ENCODE data around the gene H2BK1. TPM values are rescaled to one million over a fixed set of nuclear protein-coding genes. Genes with fewer than 3 reads are reported as not detected.

H2BK1 gene
- total and polyA plus RNA-seq, 2 experiments from 2014 or later, result not detected

- no peak overlapping the region for H3K4me2 ChIP-seq
- no peak overlapping the region for H3K4me3 ChIP-seq
- no peak for TF ChIP-seq EZH2 (IDR thresholded peaks at IDR 0.05; ENCODE audit: borderline replicate concordance)
- no peak for TF ChIP-seq EZH2phosphoT487 (IDR thresholded peaks at IDR 0.05; ENCODE audit: low read depth, severe bottlenecking, unreplicated experiment)
- no peak for TF ChIP-seq CTCF (IDR thresholded peaks at IDR 0.05; ENCODE audit: poor library complexity)
- H3K27ac ChIP-seq, result no peak overlapping the region
- no peaks in the 10 kb centered on the region for H3K36me3 ChIP-seq (replicated peaks; ENCODE audit: insufficient read depth, low read depth)
- 94% methylated on average over 30 of the region's 43 CpGs for WGBS (ENCODE audit: low lambda C conversion rate, missing lambda C conversion rate)
- H3K4me1 ChIP-seq (ENCODE audit: insufficient read depth), result no peaks in the 10 kb centered on the region
- H3K27me3 ChIP-seq, result peaks cover 41% of the 10 kb centered on the region
- no peaks in the 10 kb centered on the region for H3K9me2 ChIP-seq (replicated peaks; ENCODE audit: insufficient read depth)
- no peak for DNase-seq (ENCODE audit: low spot score)
- no peaks in the 10 kb centered on the region for H4K20me1 ChIP-seq (ENCODE audit: insufficient read depth, poor library complexity, severe bottlenecking)
- H3K9me3 ChIP-seq (ENCODE audit: low read depth), result no peaks in the 10 kb centered on the region
- no peaks in the 10 kb centered on the region for H3K79me2 ChIP-seq
- H2AFZ ChIP-seq, result no peak overlapping the region
Measured at GRCh38 chr7:151173386-151174245, 36.7 kb downstream of the H2BK1 start.

GRCh38 chr7:151172273-151173141 lies 37.8 kb downstream of the H2BK1 start:
- no peaks in the 10 kb centered on the region for H3K9me3 ChIP-seq (ENCODE audit: low read depth)
- no peaks in the 10 kb centered on the region for H4K20me1 ChIP-seq (ENCODE audit: insufficient read depth, poor library complexity, severe bottlenecking)
- H3K9me2 ChIP-seq (replicated peaks; ENCODE audit: insufficient read depth), result no peaks in the 10 kb centered on the region
- no peak overlapping the region for H3K4me2 ChIP-seq
- peaks cover 4% of the 10 kb centered on the region for H3K4me1 ChIP-seq (ENCODE audit: insufficient read depth)
- peaks cover 52% of the 10 kb centered on the region for H3K27me3 ChIP-seq
- no peak overlapping the region for H3K27ac ChIP-seq
- TF ChIP-seq CTCF (IDR thresholded peaks at IDR 0.05; ENCODE audit: poor library complexity) (peak; percentile 100), EZH2phosphoT487 (IDR thresholded peaks at IDR 0.05; ENCODE audit: low read depth, severe bottlenecking, unreplicated experiment) (no peak), EZH2 (IDR thresholded peaks at IDR 0.05; ENCODE audit: borderline replicate concordance) (no peak)
- DNase-seq (ENCODE audit: low spot score), result peak; percentile 84
- H3K79me2 ChIP-seq, result no peaks in the 10 kb centered on the region
- 34% methylated on average over 42 of the region's 42 CpGs for WGBS (ENCODE audit: low lambda C conversion rate, missing lambda C conversion rate)
- no peaks in the 10 kb centered on the region for H3K36me3 ChIP-seq (replicated peaks; ENCODE audit: insufficient read depth, low read depth)
- H2AFZ ChIP-seq, result no peak overlapping the region
- H3K4me3 ChIP-seq, result no peak overlapping the region

GRCh38 chr7:151168787-151169162 lies 41.5 kb downstream of the H2BK1 start:
- Histone ChIP-seq H2AFZ (no peak overlapping the region), H3K4me1 (ENCODE audit: insufficient read depth) (peaks cover 9% of the 10 kb centered on the region), H3K36me3 (replicated peaks; ENCODE audit: insufficient read depth, low read depth) (no peaks in the 10 kb centered on the region), H3K27me3 (peaks cover 79% of the 10 kb centered on the region), H3K9me2 (replicated peaks; ENCODE audit: insufficient read depth) (no peaks in the 10 kb centered on the region), H3K27ac (no peak overlapping the region), H4K20me1 (ENCODE audit: insufficient read depth, poor library complexity, severe bottlenecking) (no peaks in the 10 kb centered on the region), H3K79me2 (no peaks in the 10 kb centered on the region), H3K4me2 (no peak overlapping the region), H3K9me3 (ENCODE audit: low read depth) (no peaks in the 10 kb centered on the region), H3K4me3 (no peak overlapping the region)
- DNase-seq (ENCODE audit: low spot score), result no peak
- 17% methylated on average over 10 of the region's 10 CpGs for WGBS (ENCODE audit: low lambda C conversion rate, missing lambda C conversion rate)
- TF ChIP-seq EZH2phosphoT487 (IDR thresholded peaks at IDR 0.05; ENCODE audit: low read depth, severe bottlenecking, unreplicated experiment) (no peak), EZH2 (IDR thresholded peaks at IDR 0.05; ENCODE audit: borderline replicate concordance) (no peak), CTCF (IDR thresholded peaks at IDR 0.05; ENCODE audit: poor library complexity) (no peak)

Data from hepatocyte (in vitro differentiated cells).